Measurements from ENCODE around the gene HAPSTR1. TPM values are rescaled to one million over a fixed set of nuclear protein-coding genes. Genes with fewer than 3 reads are reported as not detected.

HAPSTR1 gene
- total and polyA plus RNA-seq, 2 donors (not counting 3 experiments of a cell fraction or from before 2014, with no cell fraction given) = 15.7 to 63.7 TPM

GRCh38 chr16:9056061-9056460, 35.4 kb upstream of the HAPSTR1 start:
- DNase-seq (ENCODE audit: low read depth, low spot score) (no peak), FAIRE-seq (no peak)
- no peak overlapping the region for H3K4me3 ChIP-seq (replicated peaks in 1 of 3; ENCODE audit: insufficient read depth in 1 of 3, low read depth in 1 of 3, low read length in 3 of 3)
- H2AFZ ChIP-seq (ENCODE audit: low read depth, low read length) = no peak overlapping the region
- CTCF ChIA-PET = no interaction called here
- no peaks in the 10 kb centered on the region for H3K79me2 ChIP-seq (ENCODE audit: control insufficient read depth, insufficient read depth, low read length)
- dilution Hi-C loops (cut with MboI; ENCODE audit: extremely low pct_ligation_motif_present, low sequenced_read_pairs) (no loop called here), intact Hi-C loops (cut with micrococcal nuclease) (no loop called here)
- POLR2A ChIA-PET = no interaction called here
- no peaks in the 10 kb centered on the region for H3K9me3 ChIP-seq (replicated peaks; ENCODE audit: control insufficient read depth, insufficient read depth, low read length)
- H3K27ac ChIP-seq (ENCODE audit: insufficient read depth, low read depth, low read length) = no peak overlapping the region
- no peaks in the 10 kb centered on the region for H3K9me1 ChIP-seq (replicated peaks; ENCODE audit: control insufficient read depth, extremely low read depth, insufficient read depth, low read length)
- no peaks in the 10 kb centered on the region for H3K4me1 ChIP-seq (ENCODE audit: control insufficient read depth, extremely low read depth, insufficient read depth, low read length)
- no peaks in the 10 kb centered on the region for H3K36me3 ChIP-seq (ENCODE audit: control insufficient read depth in 2 of 2, extremely low read depth in 1 of 2, insufficient read depth in 2 of 2, low read length in 2 of 2)
- H3K4me2 ChIP-seq (ENCODE audit: insufficient read depth, low read length) = no peak overlapping the region
- H3K27me3 ChIP-seq (ENCODE audit: control insufficient read depth in 2 of 2, insufficient read depth in 2 of 2, low read length in 2 of 2) = no peaks in the 10 kb centered on the region
- TF ChIP-seq MYC (IDR thresholded peaks at IDR 0.05; ENCODE audit: low read depth, low read length) (no peak), GATA2 (IDR thresholded peaks at IDR 0.05; ENCODE audit: insufficient read depth, insufficient read length, low read depth, low read length) (no peak), EZH2 (IDR thresholded peaks at IDR 0.05; ENCODE audit: borderline replicate concordance, low read depth, low read length, severe bottlenecking) (no peak), POLR2AphosphoS5 (IDR thresholded peaks at IDR 0.05; ENCODE audit: insufficient read depth, low read depth, low read length) (no peak), MAX (IDR thresholded peaks at IDR 0.05; ENCODE audit: insufficient read depth, insufficient read length) (no peak), POLR2A (IDR thresholded peaks at IDR 0.05; ENCODE audit: low read depth, low read length) (no peak), CTCF (IDR thresholded peaks at IDR 0.05; ENCODE audit: extremely low read depth in 1 of 2, insufficient read depth in 1 of 2, low read depth in 1 of 2, low read length in 2 of 2) (no peak), JUN (IDR thresholded peaks at IDR 0.05; ENCODE audit: borderline replicate concordance, insufficient read depth, insufficient read length, low read depth) (no peak), FOS (IDR thresholded peaks at IDR 0.05; ENCODE audit: borderline replicate concordance, insufficient read depth, low read length) (no peak)
- no TSS peak for BruUV-seq (replicated peaks)
- no peak overlapping the region for H3K9ac ChIP-seq (replicated peaks; ENCODE audit: extremely low read depth, insufficient read depth, low read length)
- no peaks in the 10 kb centered on the region for H4K20me1 ChIP-seq (replicated peaks; ENCODE audit: control insufficient read depth, extremely low read depth, insufficient read depth, low read length)
